ENCODE measurements around the gene NGB.
"Not testable (repeated sequence)": the region's sequence is repeated elsewhere in the genome, so short reads cannot be mapped to it uniquely, and the experiment has no call there.

NGB gene, protein sequence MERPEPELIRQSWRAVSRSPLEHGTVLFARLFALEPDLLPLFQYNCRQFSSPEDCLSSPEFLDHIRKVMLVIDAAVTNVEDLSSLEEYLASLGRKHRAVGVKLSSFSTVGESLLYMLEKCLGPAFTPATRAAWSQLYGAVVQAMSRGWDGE

DNA sequence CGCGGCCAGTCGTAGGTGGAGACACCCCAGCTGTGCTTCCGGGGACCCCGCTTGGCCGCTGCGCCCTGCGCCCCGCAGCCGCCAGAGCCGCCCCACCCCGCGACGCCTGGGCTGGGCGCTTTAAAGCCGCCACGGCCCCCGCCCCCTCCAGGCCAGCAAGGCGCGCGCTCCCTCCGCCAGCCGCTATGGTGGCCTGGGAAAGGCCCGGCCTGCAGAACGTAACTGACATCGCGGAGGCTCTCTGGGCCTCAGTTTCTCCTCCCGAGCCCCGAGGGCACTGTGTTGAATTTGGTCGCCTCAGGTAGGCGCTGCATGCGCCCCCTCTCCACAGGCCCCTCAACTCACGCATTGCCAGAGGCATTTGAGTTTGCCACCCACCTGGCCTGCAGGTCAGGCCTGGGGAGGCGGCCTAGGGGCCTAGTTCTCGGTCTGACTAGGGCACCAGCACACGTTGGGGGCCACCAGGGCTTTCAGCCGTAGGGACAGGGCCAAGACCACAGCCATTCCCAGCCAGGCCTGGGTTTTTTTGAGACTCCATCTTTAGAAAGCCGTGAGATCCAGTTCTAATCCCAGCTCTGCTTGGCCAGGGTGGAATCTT is at the start of gene NGB:
Gene NGB (minus strand): TSS at position 94 of the 598 bp plus-strand sequence. CDS start 269 bp downstream, outside the sequence.
- DNase-seq (ENCODE audit: low spot score) = no peak

GRCh38 chr14:77320238-77320935 is 49.4 kb upstream of the NGB start, which contains the start of gene POMT2:
POMT2 (minus strand) TSS chr14:77320883; CDS start chr14:77320681, 202 bp downstream.
- peak; percentile 95 for DNase-seq (ENCODE audit: low spot score)

- no peak for DNase-seq (ENCODE audit: low spot score)
These were observed 48.4 kb upstream of the NGB start for GRCh38 chr14:77319422-77319821.

- not testable (repeated sequence) for DNase-seq (ENCODE audit: low spot score)
These were observed 47.8 kb upstream of the NGB start for GRCh38 chr14:77318756-77319155.

GRCh38 chr14:77318006-77318553 is 47.1 kb upstream of the NGB start:
- no peak for DNase-seq (ENCODE audit: low spot score)

DNA sequence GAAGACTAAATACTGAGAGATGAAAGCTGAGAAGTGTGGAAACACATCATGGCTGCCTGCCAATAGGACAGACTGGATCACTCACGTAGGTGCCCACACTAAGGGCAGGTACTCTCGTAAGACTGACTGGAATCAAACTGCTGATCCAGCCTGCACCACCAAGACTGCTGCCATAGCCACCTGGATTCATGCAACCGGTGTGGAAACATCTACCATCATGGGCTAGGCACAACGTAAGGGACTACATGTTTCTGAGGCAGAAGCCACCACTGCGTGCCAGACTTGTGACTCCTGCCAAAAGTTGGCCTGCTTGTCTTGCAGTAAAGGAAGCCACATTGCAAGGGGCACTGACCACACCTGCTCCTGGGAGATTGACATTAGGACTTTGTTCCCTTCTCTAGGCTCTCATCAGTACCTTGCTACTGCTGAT is 45.9 kb upstream of the NGB start:
- DNase-seq (ENCODE audit: low spot score) = no peak

- no peak for DNase-seq (ENCODE audit: low spot score)
These were observed 45.1 kb upstream of the NGB start for GRCh38 chr14:77316195-77316505.

DNA sequence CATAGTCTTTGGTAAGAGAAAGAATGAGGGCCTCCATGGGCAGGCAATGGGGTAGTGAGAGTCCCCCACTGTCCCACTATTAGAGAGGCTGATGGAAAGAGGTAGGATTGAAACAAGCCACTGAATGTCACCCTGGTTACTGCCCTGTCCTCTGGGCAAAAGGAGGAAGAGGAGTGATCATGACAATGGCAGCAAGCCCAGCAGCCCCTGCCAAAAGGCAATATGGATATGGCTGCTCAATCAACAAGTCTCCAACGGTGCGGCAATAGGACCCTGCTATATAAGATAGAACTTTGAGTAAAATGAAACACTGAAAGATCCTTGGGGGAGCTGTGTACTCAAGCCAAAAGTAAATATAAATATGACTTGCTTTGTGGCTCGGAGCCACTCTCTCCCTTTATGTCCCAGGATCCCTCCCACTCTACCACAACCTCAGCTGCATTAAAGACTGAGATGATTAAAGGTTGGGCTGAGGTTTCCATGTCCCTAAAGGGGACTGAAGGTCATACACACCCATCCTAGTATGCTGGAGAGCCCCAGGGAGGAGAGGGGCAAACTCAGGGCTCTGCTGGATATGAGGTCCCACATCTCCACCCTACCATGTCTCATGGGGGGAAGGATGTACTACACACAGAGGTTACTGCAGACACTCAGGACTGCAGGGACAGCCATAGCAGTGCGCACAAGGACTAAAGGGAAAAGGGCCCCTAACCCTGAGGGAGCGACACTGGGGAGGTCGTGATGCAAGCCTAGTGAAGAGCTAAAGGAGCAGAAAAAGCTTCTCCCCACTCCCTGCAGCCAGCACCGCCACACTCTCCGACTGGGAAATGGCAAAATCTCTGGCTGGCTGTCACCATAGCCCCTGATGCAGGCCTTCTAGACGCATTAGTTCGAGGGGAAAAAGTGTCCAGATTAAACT is 43.8 kb upstream of the NGB start:
- DNase-seq (ENCODE audit: low spot score) = no peak

DNA sequence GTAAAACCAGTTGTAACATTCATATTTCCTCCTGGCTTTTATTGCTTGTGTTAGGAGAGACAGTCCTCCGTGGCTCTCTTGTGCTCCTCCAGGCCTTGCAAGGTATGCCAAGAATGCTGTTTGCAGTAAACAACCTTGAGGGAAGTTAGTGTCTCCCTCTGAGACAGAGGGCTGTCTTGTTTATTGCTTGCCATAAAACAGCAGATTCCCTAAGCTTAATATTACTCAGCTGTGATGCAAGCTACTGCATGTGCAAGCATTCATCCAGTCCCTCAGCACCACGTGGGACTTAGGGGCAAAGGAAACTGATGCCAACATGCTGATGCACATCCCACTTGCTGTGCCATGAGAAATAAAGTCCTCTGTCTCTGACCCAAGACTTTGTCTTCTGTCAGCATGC is 43.0 kb upstream of the NGB start:
- DNase-seq (ENCODE audit: low spot score) = peak; percentile 86

DNA sequence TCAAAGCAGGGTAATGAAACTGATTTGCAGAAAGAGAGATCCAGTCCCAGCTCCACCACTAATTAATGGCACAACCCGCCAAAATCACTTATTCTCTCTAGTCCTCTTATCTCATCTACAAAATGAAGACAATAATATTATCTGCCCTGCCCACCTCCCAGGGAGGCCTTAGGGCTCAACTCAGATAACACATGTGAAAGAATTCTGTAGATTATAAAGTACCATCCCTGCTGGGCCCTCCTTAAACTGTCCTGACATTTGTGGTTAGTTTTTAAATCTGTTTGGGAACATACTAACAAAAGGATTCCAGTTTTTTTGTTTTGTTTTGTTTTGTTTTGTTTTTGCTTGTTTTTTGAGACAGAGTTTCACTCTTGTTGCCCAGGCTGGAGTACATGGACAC is 42.4 kb upstream of the NGB start:
- no peak for DNase-seq (ENCODE audit: low spot score)

- DNase-seq (ENCODE audit: low spot score) = no peak
These were observed 40.2 kb upstream of the NGB start for GRCh38 chr14:77311217-77311616.

GRCh38 chr14:77310026-77310425 is 39.0 kb upstream of the NGB start:
- no peak for DNase-seq (ENCODE audit: low spot score)

- no peak for DNase-seq (ENCODE audit: low spot score)
These were observed 38.1 kb upstream of the NGB start for GRCh38 chr14:77309131-77309530.

GRCh38 chr14:77306851-77307496 is 36.0 kb upstream of the NGB start:
- DNase-seq (ENCODE audit: low spot score) = peak; percentile 36

GRCh38 chr14:77306416-77306815 is 35.4 kb upstream of the NGB start:
- no peak for DNase-seq (ENCODE audit: low spot score)

- DNase-seq (ENCODE audit: low spot score) = no peak
These were observed 34.7 kb upstream of the NGB start for GRCh38 chr14:77305696-77306095.

DNA sequence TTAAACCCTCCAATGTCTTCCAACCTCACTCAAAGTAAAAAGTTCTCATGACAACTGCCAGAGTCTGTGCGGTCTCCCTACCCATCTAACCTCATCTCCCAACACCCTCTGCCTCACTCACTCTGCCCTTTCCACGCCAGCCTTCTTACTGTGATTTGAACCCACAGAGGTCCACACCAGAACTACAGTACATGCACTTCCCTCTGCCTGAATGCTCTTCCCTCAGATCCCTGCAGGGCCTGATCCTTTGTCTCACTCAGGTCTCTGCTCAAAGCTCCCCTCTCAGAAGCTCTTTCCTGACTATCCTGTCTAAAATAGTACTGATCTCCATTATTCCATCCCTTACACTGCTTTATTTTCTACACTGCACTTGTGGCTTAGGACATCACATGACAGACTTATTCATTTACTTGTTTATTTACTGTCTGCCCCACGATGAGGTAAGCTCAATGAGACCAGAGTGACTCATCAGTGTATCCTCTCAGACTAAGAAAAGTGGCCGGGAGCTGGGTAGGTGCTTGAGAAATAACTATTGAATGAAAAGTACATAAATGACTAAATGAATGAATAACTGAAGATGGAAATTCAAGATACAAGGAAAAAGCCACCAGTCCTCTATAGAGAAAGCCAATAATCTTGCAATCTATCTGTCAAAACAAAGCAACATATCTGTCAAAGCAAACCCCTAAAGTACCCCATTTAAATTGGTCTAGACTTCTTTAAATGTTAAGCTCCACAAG is 32.6 kb upstream of the NGB start:
- peak; percentile 92 for DNase-seq (ENCODE audit: low spot score)

- DNase-seq (ENCODE audit: low spot score) = peak; percentile 47
These were observed 31.9 kb upstream of the NGB start for GRCh38 chr14:77302926-77303325.

DNA sequence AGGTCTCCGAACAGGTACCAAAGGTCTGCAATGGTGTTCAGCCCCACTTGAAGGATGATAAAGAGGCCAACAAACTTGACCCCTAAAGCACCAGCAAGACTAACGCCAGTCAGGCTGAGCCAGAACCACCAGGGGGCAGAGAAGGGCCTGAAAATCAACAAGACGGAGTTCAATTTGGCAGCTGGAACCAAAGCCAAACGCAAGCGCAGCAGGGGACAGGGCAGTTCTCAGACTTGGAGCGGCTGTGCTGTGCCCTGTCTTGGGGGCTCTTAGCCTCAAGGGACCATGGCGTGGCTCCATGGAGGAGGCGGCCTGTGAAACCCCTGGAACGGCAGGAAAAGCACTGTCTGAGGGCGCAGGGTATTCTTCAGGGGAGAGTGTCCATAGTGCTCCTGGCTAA is 30.1 kb upstream of the NGB start:
- DNase-seq (ENCODE audit: low spot score) = peak; percentile 80

GRCh38 chr14:77299771-77300170 is 28.8 kb upstream of the NGB start:
- DNase-seq (ENCODE audit: low spot score) = no peak

DNA sequence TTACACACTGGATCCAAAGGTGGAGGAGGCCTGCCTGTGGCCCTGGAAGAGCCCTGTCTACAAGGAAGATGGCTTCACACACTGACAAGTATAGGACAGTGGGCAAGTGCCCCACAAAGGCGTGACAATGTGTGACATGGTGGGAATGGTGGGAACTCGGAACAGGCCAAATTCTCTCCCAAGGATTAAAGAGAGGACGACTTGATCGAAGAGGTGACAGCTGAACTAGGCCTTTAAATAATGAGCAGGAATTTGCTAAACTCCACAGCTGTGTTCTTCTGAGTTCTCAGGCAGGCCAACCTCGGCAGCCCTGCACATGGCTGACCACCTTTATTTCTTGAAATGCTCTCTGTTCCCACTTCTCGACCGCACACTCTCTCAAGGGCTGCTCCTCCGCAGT is 25.9 kb upstream of the NGB start:
- no peak for DNase-seq (ENCODE audit: low spot score)

Data from AG08395 (cell line).